NCI-H345 treated with DMSO at 0.1 percent for 48 hours (cell line): Measurements from ENCODE around the gene TOMM6.

Source experiments
- DNase-seq: peaks from one replicate; lab custom pipeline; 2025; ENCODE audit not compliant: unreplicated experiment; lab: John Stamatoyannopoulos, UW

TOMM6 gene

GRCh38 chr6:41821266-41821665 is 33.8 kb downstream of the TOMM6 start:
- DNase-seq = no peak

GRCh38 chr6:41822021-41822420 is 34.5 kb downstream of the TOMM6 start:
- DNase-seq = no peak

- DNase-seq = no peak
Measured at GRCh38 chr6:41823178-41823577, 35.7 kb downstream of the TOMM6 start.

- DNase-seq = no peak
Measured at GRCh38 chr6:41824571-41825569, 37.4 kb downstream of the TOMM6 start.

GRCh38 chr6:41826343-41827022 is 39.0 kb downstream of the TOMM6 start:
- no peak for DNase-seq

GRCh38 chr6:41832263-41832662 is 44.8 kb downstream of the TOMM6 start:
- DNase-seq = no peak

GRCh38 chr6:41836022-41836659 is 48.6 kb downstream of the TOMM6 start:
- no peak for DNase-seq

- DNase-seq = no peak
Measured at GRCh38 chr6:41836660-41837052, 49.2 kb downstream of the TOMM6 start.
